H1 (cell line): Measurements from ENCODE around the gene CDC42. TPM values are rescaled to one million over a fixed set of nuclear protein-coding genes. Genes with fewer than 3 reads are reported as not detected.
A peak's percentile ranks its signal among the peaks of the same experiment; 100 is the strongest.

Experiments used
- CTCF ChIA-PET: fragments of 300-600 bp; sonication (Branson Sonifier 250); formaldehyde crosslinking; loops from one replicate; lab custom pipeline; 2021; ENCODE audit not compliant: partially characterized antibody; lab: Charles Lee
- POLR2A ChIA-PET: fragments of 300-600 bp; sonication (Branson Sonifier 250); formaldehyde crosslinking; loops from one replicate; lab custom pipeline; 2021; ENCODE audit warnings: inconsistent platforms; ENCODE audit not compliant: partially characterized antibody; lab: Charles Lee
- DNase-seq, 2 experiments: peaks; one replicate each; pipeline versions ENCODE4 v3.0.0 to v3.0.0-alpha.2; 2010 to 2022; ENCODE audit warnings: low spot score in 2 of 2, low read depth in 1 of 2, mixed read lengths in 1 of 2
- FAIRE-seq: peaks from 2 replicates; lab custom pipeline; 2011; peaks lifted over from hg19 to GRCh38; lab: Jason Lieb, UNC
- H2AFZ ChIP-seq: 2 replicates; pipeline ENCODE4 v1.8.1; 2012; ENCODE audit warnings: low read length, inconsistent platforms
- H2AK5ac ChIP-seq: 2 replicates; pipeline ENCODE4 v1.6.1; 2013; ENCODE audit warnings: low read depth, low read length
- H2BK120ac ChIP-seq: replicated peaks from 2 replicates; pipeline ENCODE3; 2013; ENCODE audit warnings: low read depth, low read length, inconsistent platforms
- H2BK12ac ChIP-seq: 2 replicates; pipeline ENCODE4 v1.6.1; 2013; ENCODE audit warnings: low read depth, low read length
- H2BK15ac ChIP-seq: 2 replicates; pipeline ENCODE4 v1.6.1; 2013; ENCODE audit warnings: low read length
- H2BK20ac ChIP-seq: 2 replicates; pipeline ENCODE4 v1.6.1; 2013; ENCODE audit warnings: low read length
- H2BK5ac ChIP-seq: 2 replicates; pipeline ENCODE4 v1.6.1; 2013; ENCODE audit warnings: low read depth, low read length
- H3K14ac ChIP-seq: 2 replicates; pipeline ENCODE4 v1.6.1; 2013; ENCODE audit warnings: inconsistent platforms; ENCODE audit not compliant: insufficient read length
- H3K18ac ChIP-seq: 2 replicates; pipeline ENCODE4 v1.6.1; 2013; ENCODE audit warnings: low read length; ENCODE audit errors: extremely low read depth
- H3K23ac ChIP-seq: 2 replicates; pipeline ENCODE4 v1.6.1; 2013; ENCODE audit warnings: inconsistent platforms; ENCODE audit not compliant: insufficient read length
- H3K23me2 ChIP-seq: 2 replicates; pipeline ENCODE4 v1.6.1; 2013; ENCODE audit warnings: low read depth, low read length
- H3K27ac ChIP-seq: 2 replicates; pipeline ENCODE4 v1.6.1; 2011; ENCODE audit warnings: low read depth, low read length, inconsistent platforms
- H3K27me3 ChIP-seq, 4 experiments: replicated peaks in 1 of 4; 1 replicate in 1 of 4; 2 replicates in 3 of 4; pipeline versions ENCODE4 v1.6.1 to v1.8.1; 2011 to 2013; ENCODE audit warnings: low read length in 3 of 4, mild to moderate bottlenecking in 3 of 4, inconsistent platforms in 2 of 4, mixed read lengths in 2 of 4, moderate library complexity in 1 of 4; ENCODE audit not compliant: control insufficient read depth in 3 of 4, insufficient read depth in 3 of 4; ENCODE audit errors: extremely low read depth in 1 of 4
- H3K36me3 ChIP-seq, 4 experiments: 2 replicates each; pipeline versions ENCODE4 v1.6.1 to v1.8.1; 2011 to 2013; ENCODE audit warnings: mild to moderate bottlenecking in 4 of 4, low read length in 3 of 4, moderate library complexity in 2 of 4, control low read depth in 1 of 4, inconsistent platforms in 1 of 4; ENCODE audit not compliant: insufficient read depth in 4 of 4, control insufficient read depth in 2 of 4
- H3K4ac ChIP-seq: replicated peaks from 2 replicates; pipeline ENCODE3; 2013; ENCODE audit warnings: low read length, low read depth, mixed read lengths, inconsistent platforms; ENCODE audit not compliant: insufficient read length
- H3K4me1 ChIP-seq, 4 experiments: replicated peaks in 1 of 4; 1 replicate in 1 of 4; 2 replicates in 3 of 4; pipeline versions ENCODE4 v1.6.1 to v1.8.1; 2011 to 2013; ENCODE audit warnings: low read length in 3 of 4, inconsistent platforms in 2 of 4, mixed read lengths in 1 of 4; ENCODE audit not compliant: insufficient read depth in 4 of 4, control insufficient read depth in 3 of 4
- H3K4me2 ChIP-seq, 2 experiments: 2 replicates each; pipeline versions ENCODE4 v1.6.1 to v1.8.1; 2011 to 2013; ENCODE audit warnings: low read depth in 2 of 2, low read length in 2 of 2, control low read depth in 1 of 2, inconsistent platforms in 1 of 2, mild to moderate bottlenecking in 1 of 2; ENCODE audit not compliant: insufficient read depth in 1 of 2
- H3K4me3 ChIP-seq, 4 experiments: fragments of 200-600, 300-600 bp in 1 of 4; sonication (generic), shearing (Covaris generic), sonication (Bioruptor Twin) in 1 of 4; 2 replicates each; pipeline versions ENCODE4 v1.5.1 to v1.8.1; 2011 to 2016; ENCODE audit warnings: low read length in 4 of 4, low read depth in 3 of 4, control low read depth in 2 of 4, inconsistent platforms in 2 of 4, mild to moderate bottlenecking in 2 of 4, mixed read lengths in 1 of 4, moderate library complexity in 1 of 4; ENCODE audit not compliant: insufficient read depth in 2 of 4; ENCODE audit errors: extremely low read depth in 1 of 4
- H3K56ac ChIP-seq: replicated peaks from 2 replicates; pipeline ENCODE3; 2013; ENCODE audit warnings: low read depth, mild to moderate bottlenecking, mixed read lengths, low read length, inconsistent platforms; ENCODE audit not compliant: insufficient read length
- H3K79me1 ChIP-seq: 2 replicates; pipeline ENCODE4 v1.6.1; 2013; ENCODE audit warnings: low read depth, low read length, control low read depth
- H3K79me2 ChIP-seq, 2 experiments: 2 replicates each; pipeline versions ENCODE4 v1.6.1 to v1.8.1; 2012 to 2013; ENCODE audit warnings: low read length in 2 of 2, mild to moderate bottlenecking in 2 of 2, inconsistent platforms in 1 of 2; ENCODE audit not compliant: insufficient read depth in 2 of 2, control insufficient read depth in 1 of 2
- H3K9ac ChIP-seq, 4 experiments: replicated peaks in 1 of 4; 1 replicate in 1 of 4; 2 replicates in 3 of 4; pipeline versions ENCODE4 v1.6.1 to v1.8.1; 2011 to 2013; ENCODE audit warnings: low read depth in 3 of 4, low read length in 3 of 4, control low read depth in 2 of 4, mild to moderate bottlenecking in 2 of 4, moderate library complexity in 2 of 4, inconsistent platforms in 1 of 4; ENCODE audit errors: extremely low read depth in 1 of 4
- H3K9me3 ChIP-seq, 2 experiments: 2 replicates each; pipeline versions ENCODE4 v1.6.1 to v1.8.1; 2012 to 2013; ENCODE audit warnings: mild to moderate bottlenecking in 2 of 2, moderate library complexity in 2 of 2, control low read depth in 1 of 2, inconsistent platforms in 1 of 2, low read depth in 1 of 2, low read length in 1 of 2, mixed read lengths in 1 of 2; ENCODE audit not compliant: insufficient read depth in 2 of 2
- H4K20me1 ChIP-seq, 2 experiments: replicated peaks in 1 of 2; 2 replicates each; pipeline versions ENCODE3 to v1.8.1; 2011 to 2013; ENCODE audit warnings: inconsistent platforms in 2 of 2, low read length in 2 of 2, mild to moderate bottlenecking in 1 of 2; ENCODE audit not compliant: insufficient read depth in 2 of 2, control insufficient read depth in 1 of 2
- H4K5ac ChIP-seq: 2 replicates; pipeline ENCODE4 v1.6.1; 2013; ENCODE audit warnings: low read length, low read depth, mixed read lengths, inconsistent platforms; ENCODE audit not compliant: insufficient read length
- H4K8ac ChIP-seq: 2 replicates; pipeline ENCODE4 v1.8.0; 2013; ENCODE audit warnings: mild to moderate bottlenecking, moderate library complexity, low read length, inconsistent platforms; ENCODE audit not compliant: insufficient read depth; ENCODE audit errors: extremely low read depth
- H4K91ac ChIP-seq: replicated peaks from 2 replicates; pipeline ENCODE3; 2013; ENCODE audit warnings: low read length, mixed read lengths, inconsistent platforms; ENCODE audit not compliant: insufficient read length
- ATF3 ChIP-seq: IDR thresholded peaks from 2 replicates; pipeline ENCODE4 v1.6.1; 2011; ENCODE audit warnings: low read depth, mild to moderate bottlenecking, low read length; ENCODE audit not compliant: insufficient read depth
- BACH1 ChIP-seq: IDR thresholded peaks from 2 replicates; pipeline ENCODE4 v1.6.1; 2012; ENCODE audit warnings: low read length, improper control_type of control experiment
- CEBPB ChIP-seq: IDR thresholded peaks from 2 replicates; pipeline ENCODE4 v1.6.1; 2012; ENCODE audit warnings: low read depth, low read length
- EZH2 ChIP-seq: fragments of 200-600 bp; sonication (generic); IDR thresholded peaks from 2 replicates; pipeline ENCODE4 v1.7.1; 2012; ENCODE audit warnings: low read depth, mild to moderate bottlenecking, moderate library complexity, low read length, inconsistent platforms; ENCODE audit not compliant: severe bottlenecking
- RXRA ChIP-seq: IDR thresholded peaks from 2 replicates; pipeline ENCODE4 v1.6.1; 2011; ENCODE audit warnings: low read depth, mild to moderate bottlenecking, low read length, moderate library complexity; ENCODE audit not compliant: insufficient read depth
- SUZ12 ChIP-seq: fragments of 200-600 bp; sonication (generic); IDR thresholded peaks from 2 replicates; pipeline ENCODE4 v1.6.1; 2012; ENCODE audit warnings: mild to moderate bottlenecking, inconsistent platforms, low read length, moderate library complexity, mixed read lengths
- TBP ChIP-seq: IDR thresholded peaks from 2 replicates; pipeline ENCODE4 v1.6.1; 2011; ENCODE audit warnings: low read depth, low read length, improper control_type of control experiment
- TEAD4 ChIP-seq: IDR thresholded peaks from 2 replicates; pipeline ENCODE4 v1.6.1; 2012; ENCODE audit warnings: low read depth, low read length, inconsistent platforms, mixed read lengths
- USF2 ChIP-seq: IDR thresholded peaks from 2 replicates; pipeline ENCODE4 v1.6.1; 2011; ENCODE audit warnings: low read length, improper control_type of control experiment
- WGBS, 2 experiments: shearing (Covaris generic) in 1 of 2; methylation state at CpG; one replicate each; pipeline versions ENCODE4 v1.1.6 to v1.1.7; 2013 to 2015; ENCODE audit warnings: low lambda C conversion rate in 2 of 2, mixed read lengths in 2 of 2, inconsistent platforms in 1 of 2, low coverage in 1 of 2, missing lambda C conversion rate in 1 of 2; ENCODE audit not compliant: insufficient replicate concordance in 2 of 2, insufficient coverage in 1 of 2, insufficient read length in 1 of 2; ENCODE audit errors: extremely low coverage in 1 of 2, missing lambda C conversion rate in 1 of 2; 5-methylcytosine and 5-hydroxymethylcytosine counted together
- polyA plus RNA-seq, 7 experiments: library from polyadenylated mRNA; depleted of rRNA in 3 of 7; stranded (reverse) in 5 of 7; unstranded in 2 of 7; fragments of >200 nt in 5 of 7; fragments of 200-250 nt in 2 of 7; gene quantifications; 1 replicate in 5 of 7; 2 replicates in 1 of 7; 4 replicates in 1 of 7; pipeline versions ENCODE4 v1.2.1 to v1.2.3, GENCODE V29; 2011 to 2013; ENCODE audit warnings: missing spikeins in 2 of 7, mixed read lengths in 2 of 7
- total RNA-seq: library from RNA; stranded (reverse); fragmentation: NEBNext Ultra II Directional; extraction: Animal tissue kit (Norgen Biotek cat#: 25700); gene quantifications from 2 replicates; pipeline ENCODE4 v1.2.1, GENCODE V29; 2021

CDC42 gene
- total and polyA plus RNA-seq, 2 of the 8 experiments (the other 6 are each of a cell fraction or from before 2014, with no cell fraction given): 110 to 179 TPM

- POLR2A ChIA-PET: interaction anchor here (0.9 to 1.1 kb wide), 2 partner anchors 9 to 275 kb away, joined by 3 to 4 read pairs; no protein-coding TSS in a partner anchor
- Histone ChIP-seq H3K36me3 (no peaks in the 10 kb centered on the region), H2BK5ac (0 out of 2 replicates have a peak overlapping the region, but pooled peaks have one; percentile 37), H3K4me3 (0 out of 8 replicates have a peak overlapping the region, but pooled peaks of 1 of the 4 experiments have one; percentile 4), H2BK12ac (peak overlapping the region; percentile 81; the same call in 1 of the 2 replicates), H3K56ac (no peak overlapping the region), H3K9me3 (no peaks in the 10 kb centered on the region), H3K27ac (no peak overlapping the region), H3K23me2 (peaks cover 4% of the 10 kb centered on the region; the same call in 1 of the 2 replicates), H4K8ac (no peak overlapping the region), H2BK20ac (peak overlapping the region; percentile 8; the same call in 1 of the 2 replicates), H3K14ac (no peak overlapping the region), H2BK120ac (no peak overlapping the region), H4K5ac (no peak overlapping the region), H3K4me2 (peak overlapping the region; percentile 12 to 29; a peak in 3 of 4 replicates), H3K4me1 (peaks cover 12 to 50% (median 30%) of the 10 kb centered on the region in 4 experiments), H3K79me2 (no peaks in the 10 kb centered on the region), H3K4ac (no peak overlapping the region), H2BK15ac (peak overlapping the region; percentile 19; the same call in 1 of the 2 replicates), H2AFZ (no peak overlapping the region), H3K23ac (no peak overlapping the region), H3K9ac (no peak overlapping the region), H3K27me3 (peaks cover 4 to 23% (median 17%) of the 10 kb centered on the region in 4 experiments), H3K18ac (peak overlapping the region; percentile 71), H3K79me1 (no peaks in the 10 kb centered on the region), H2AK5ac (no peak overlapping the region), H4K20me1 (peaks cover 0 to 4% of the 10 kb centered on the region in 2 experiments), H4K91ac (peak overlapping the region; percentile 84)
- DNase-seq (no peak), FAIRE-seq (peak; percentile 62)
- 53% methylated on average over 14 of the region's 16 CpGs; no CpG with 5 or more reads in 1 of the 2 experiments for WGBS, 2 experiments
- CTCF ChIA-PET: interaction anchor here (0.9 to 13.1 kb wide), 8 partner anchors 14 to 284 kb away, joined by 3 to 149 read pairs (median 3); no protein-coding TSS in a partner anchor
- TF ChIP-seq BACH1 (no peak), TEAD4 (no peak), SUZ12 (no peak), USF2 (no peak), EZH2 (no peak), CEBPB (0 out of 2 replicates have a peak, but pooled peaks have one; percentile 40), RXRA (no peak), ATF3 (no peak), TBP (no peak)
Measured at GRCh38 chr1:22137004-22137720, 84.7 kb downstream of the CDC42 start.
